Umbilical cord (tissue), 2 donors: ENCODE data around the gene NRK. TPM values are rescaled to one million over a fixed set of nuclear protein-coding genes. Genes with fewer than 3 reads are reported as not detected.
"Not testable (repeated sequence)": the region's sequence is repeated elsewhere in the genome, so short reads cannot be mapped to it uniquely, and the experiment has no call there.

ENCODE experiments used
- DNase-seq: peaks from one replicate; pipeline ENCODE4 v3.0.0-alpha.2; 2015; ENCODE audit warnings: low spot score
- total RNA-seq: library from RNA; depleted of rRNA; stranded (reverse); fragments of >200 nt; gene quantifications from one replicate; pipeline ENCODE4 v1.2.3, GENCODE V29; 2014; ENCODE audit warnings: low replicate concordance; ENCODE audit not compliant: insufficient read depth

Gene NRK, protein sequence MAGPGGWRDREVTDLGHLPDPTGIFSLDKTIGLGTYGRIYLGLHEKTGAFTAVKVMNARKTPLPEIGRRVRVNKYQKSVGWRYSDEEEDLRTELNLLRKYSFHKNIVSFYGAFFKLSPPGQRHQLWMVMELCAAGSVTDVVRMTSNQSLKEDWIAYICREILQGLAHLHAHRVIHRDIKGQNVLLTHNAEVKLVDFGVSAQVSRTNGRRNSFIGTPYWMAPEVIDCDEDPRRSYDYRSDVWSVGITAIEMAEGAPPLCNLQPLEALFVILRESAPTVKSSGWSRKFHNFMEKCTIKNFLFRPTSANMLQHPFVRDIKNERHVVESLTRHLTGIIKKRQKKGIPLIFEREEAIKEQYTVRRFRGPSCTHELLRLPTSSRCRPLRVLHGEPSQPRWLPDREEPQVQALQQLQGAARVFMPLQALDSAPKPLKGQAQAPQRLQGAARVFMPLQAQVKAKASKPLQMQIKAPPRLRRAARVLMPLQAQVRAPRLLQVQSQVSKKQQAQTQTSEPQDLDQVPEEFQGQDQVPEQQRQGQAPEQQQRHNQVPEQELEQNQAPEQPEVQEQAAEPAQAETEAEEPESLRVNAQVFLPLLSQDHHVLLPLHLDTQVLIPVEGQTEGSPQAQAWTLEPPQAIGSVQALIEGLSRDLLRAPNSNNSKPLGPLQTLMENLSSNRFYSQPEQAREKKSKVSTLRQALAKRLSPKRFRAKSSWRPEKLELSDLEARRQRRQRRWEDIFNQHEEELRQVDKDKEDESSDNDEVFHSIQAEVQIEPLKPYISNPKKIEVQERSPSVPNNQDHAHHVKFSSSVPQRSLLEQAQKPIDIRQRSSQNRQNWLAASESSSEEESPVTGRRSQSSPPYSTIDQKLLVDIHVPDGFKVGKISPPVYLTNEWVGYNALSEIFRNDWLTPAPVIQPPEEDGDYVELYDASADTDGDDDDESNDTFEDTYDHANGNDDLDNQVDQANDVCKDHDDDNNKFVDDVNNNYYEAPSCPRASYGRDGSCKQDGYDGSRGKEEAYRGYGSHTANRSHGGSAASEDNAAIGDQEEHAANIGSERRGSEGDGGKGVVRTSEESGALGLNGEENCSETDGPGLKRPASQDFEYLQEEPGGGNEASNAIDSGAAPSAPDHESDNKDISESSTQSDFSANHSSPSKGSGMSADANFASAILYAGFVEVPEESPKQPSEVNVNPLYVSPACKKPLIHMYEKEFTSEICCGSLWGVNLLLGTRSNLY (N-terminal part only)
- total RNA-seq: 2.4 TPM

DNA sequence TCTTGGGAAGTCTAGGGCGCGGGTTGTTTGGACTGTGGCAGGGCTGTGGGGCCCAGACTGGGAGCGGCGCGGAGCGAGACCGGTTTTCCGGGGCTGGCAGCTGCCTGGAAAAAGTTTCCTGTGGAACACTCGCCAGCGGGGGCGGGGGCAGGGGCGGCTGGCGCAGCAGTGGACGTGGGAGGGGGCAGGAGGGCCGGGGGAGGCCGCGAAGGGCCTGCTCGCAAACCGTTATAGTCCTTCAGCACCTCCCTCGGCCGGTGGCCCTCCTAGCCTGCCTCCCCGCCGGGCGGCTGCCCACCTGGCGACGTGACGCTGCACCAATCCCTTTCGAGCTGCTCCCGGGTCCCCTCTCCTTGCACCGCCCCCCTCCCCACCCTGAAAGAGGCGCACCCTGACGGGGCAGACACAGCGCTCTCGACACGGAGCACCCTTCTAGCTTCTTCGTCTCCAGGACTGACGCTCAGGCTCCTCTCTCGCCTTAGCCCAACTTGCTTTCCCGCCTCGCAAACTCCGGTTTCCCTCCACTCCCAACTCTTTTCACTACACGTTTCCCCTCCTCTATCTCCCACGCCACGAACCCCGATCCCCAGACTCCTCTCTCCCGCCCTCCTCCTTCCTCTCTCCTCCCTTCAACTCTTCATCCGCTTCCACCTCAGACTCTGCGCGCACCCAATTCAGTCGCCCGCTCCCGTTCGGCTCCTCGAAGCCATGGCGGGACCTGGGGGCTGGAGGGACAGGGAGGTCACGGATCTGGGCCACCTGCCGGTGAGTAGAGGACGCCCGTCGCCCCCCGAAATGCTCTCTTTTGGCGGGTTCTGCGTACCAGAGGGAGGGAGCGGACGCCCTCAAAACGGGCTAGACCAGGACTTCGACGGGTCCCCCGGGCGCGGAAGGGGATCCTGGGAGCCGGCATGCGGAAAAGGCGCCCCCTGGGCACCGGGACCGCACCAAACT is at the start of gene NRK:
TSS of gene NRK (plus strand) at position 402 of the 954 bp plus-strand sequence. CDS start at position 709, 307 bp downstream.
- peak; percentile 29 for DNase-seq

GRCh38 chrX:105773801-105774200 is 48.5 kb upstream of the NRK start:
- DNase-seq: peak; percentile 22

DNA sequence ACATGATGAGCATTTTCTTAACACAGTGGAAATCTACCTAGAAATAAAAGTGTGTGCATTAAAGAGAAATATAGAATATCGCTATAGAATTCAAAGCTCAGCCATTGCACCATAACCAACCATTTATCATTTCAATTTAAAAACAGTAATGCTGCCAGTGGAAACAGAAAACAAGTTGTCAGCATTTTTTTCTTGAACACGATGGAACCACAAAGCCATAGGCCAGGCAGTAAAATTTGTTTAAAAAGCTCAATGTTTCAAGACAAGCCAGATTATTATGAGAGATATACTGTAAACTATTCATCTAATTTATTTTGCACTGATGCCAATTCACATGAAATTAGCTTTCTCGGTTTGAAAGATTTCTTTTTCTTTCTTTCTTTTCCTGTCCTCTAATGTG is 46.7 kb upstream of the NRK start:
- peak; percentile 17 for DNase-seq

DNA sequence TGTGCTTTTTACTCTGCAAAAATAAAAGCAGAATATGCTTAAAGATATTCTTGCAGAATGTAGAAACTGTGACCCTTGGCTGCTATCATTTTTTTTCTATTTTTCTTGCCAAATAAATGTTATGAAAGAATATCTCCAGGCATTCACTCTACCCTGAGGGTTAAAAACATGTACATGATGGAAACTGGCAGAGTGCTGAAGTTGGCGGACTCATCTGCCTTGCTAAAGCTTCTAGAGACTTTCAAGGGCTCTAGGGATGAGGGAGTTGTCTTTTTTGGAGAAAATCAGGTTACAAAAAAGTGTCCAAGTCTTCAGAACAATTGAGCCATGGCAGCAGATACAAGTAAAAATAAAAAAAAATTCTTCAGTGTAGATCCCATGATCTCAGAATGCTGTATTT is 40.5 kb upstream of the NRK start:
- DNase-seq: peak; percentile 28

GRCh38 chrX:105796877-105797276 is 25.5 kb upstream of the NRK start:
- DNase-seq: not testable (repeated sequence)

DNA sequence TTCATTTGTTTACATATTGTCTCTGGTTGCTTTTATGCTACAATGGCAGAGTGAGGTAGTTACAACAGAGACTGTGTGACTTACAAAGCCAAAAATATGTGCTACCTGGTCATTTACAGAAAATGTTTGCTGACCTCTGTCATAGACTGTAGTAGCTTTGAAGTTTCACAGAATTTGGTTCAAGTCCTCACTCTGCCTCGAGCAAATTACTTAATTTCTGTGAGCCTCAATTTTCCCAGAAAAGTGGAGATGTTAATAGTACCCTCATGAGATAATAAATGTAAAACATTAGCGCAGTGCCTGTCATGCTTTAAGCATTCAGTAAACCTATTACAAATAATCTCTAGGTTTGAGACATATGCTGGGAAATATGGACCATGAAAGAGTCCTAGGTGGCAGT is 18.4 kb upstream of the NRK start:
- DNase-seq: no peak

DNA sequence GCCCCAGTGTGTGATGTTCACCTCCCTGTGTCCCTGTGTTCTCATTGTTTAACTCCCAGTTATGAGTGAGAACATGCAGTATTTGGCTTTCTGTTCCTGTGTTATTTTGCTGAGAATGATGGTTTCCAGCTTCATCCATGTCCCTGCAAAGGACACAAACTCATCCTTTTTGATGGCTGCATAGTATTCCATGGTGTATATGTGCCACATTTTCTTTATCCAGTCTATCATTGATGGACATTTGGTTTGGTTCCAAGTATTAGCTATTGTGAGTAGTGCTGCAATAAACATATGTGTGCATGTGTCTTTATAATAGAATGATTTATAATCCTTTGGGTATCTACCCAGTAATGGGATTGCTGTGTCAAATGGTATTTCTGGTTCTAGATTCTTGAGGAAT is 16.7 kb upstream of the NRK start:
- not testable (repeated sequence) for DNase-seq

GRCh38 chrX:105816517-105816916 is 5.8 kb upstream of the NRK start:
- DNase-seq: no peak

DNA sequence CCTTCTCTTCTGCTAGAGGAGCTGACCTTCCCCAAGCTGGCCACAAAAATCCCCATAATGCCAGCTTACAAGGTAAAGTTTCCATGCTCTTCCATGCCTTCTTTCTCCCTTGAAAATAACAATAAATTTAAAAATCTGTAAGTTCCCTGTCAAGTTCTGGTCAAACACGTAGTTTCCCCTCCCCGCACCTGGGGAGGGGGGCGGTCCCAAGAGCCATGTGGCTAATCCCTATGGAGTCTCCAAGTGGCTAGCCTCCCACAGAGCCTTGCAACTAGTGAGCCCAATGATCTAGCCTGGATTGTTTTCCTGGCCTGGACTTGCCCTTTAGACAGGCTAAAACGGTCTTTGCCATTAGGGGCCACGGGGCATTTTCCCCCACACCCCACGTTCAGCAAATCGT is 2.1 kb upstream of the NRK start:
- DNase-seq: no peak

GRCh38 chrX:105821471-105822121 is 743 bp upstream of the NRK start:
- DNase-seq: peak; percentile 29

- no peak for DNase-seq
Observed at GRCh38 chrX:105823092-105823455, 735 bp downstream of the NRK start.

GRCh38 chrX:105829011-105829410 is 6.7 kb downstream of the NRK start:
- DNase-seq: no peak

DNA sequence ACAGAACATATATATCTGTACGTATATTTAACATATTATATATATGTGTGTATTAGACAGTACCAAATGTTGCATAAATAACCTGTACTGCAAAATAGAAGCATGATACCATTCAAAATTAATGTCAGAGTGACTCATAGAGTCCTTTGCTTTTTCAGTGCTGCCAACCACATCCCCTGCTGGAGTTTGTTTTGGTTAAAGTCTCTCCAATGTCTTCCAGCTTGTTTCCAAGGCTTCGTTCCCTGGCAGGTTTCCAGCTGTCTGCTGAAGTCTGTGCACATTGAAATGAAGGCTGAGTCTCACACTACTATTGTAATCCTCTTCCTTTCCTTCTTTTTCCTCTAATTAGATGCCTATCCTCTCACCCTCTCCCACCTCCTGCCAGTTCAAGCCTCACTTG is 14.9 kb downstream of the NRK start:
- DNase-seq: peak; percentile 72

DNA sequence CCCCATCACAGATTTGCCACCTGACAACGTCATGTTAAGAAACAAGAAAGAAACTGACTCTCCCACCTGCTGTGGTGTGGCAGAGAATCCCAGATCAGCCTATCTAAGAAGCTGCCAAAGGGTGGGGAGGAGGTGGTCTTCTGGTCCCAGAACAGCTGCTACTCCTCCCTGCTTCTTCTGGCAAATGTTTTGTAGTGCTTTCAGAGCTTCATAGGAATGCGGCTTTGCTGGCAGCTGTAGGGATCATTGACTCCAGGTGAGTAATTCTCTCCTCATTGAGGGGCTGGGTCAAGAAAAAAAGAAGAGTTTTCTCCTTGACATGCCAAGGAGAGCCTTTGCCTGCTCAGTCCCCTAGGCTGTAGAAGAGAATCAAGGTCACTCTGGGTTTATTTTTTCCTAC is 23.3 kb downstream of the NRK start:
- DNase-seq: no peak

- not testable (repeated sequence) for DNase-seq
Observed at GRCh38 chrX:105850100-105850499, 27.8 kb downstream of the NRK start.

GRCh38 chrX:105865709-105866108 is 43.4 kb downstream of the NRK start:
- peak; percentile 22 for DNase-seq

- peak; percentile 10 for DNase-seq
Observed at GRCh38 chrX:105869701-105870100, 47.4 kb downstream of the NRK start.

- no peak for DNase-seq
Observed at GRCh38 chrX:105870445-105870844, 48.1 kb downstream of the NRK start.

DNA sequence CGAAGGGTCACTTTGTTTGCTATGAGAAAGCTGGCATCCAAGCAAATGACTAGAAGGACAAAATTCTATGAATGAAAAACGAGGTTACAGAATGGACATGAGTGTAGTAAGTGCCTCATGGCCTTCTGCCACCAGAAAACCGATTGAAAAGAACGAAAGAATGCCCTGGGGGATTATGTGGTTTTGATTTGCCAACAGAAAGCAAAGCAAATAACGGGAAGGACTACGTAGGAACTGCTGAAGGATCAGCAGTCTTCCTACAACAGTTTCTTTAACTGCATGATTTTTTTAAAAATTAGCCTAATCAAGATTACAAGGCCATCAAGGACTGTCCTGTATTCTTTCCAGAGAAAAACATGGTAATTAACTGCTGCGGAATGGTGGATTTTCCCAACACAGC is 50.6 kb downstream of the NRK start:
- DNase-seq: no peak

GRCh38 chrX:105874790-105875189 is 52.5 kb downstream of the NRK start:
- no peak for DNase-seq
